Type B pancreatic cell (in vitro differentiated cells): ENCODE data around the gene BCL3. TPM values are rescaled to one million over a fixed set of nuclear protein-coding genes. Genes with fewer than 3 reads are reported as not detected.

ENCODE experiments used
- DNase-seq: peaks from one replicate; pipeline ENCODE4 v3.0.0; 2021; ENCODE audit warnings: mixed read lengths; ENCODE audit not compliant: unreplicated experiment; ENCODE audit errors: extremely low spot score
- H3K27ac Mint-ChIP-seq: 2 replicates; pipeline ENCODE4 v1.8.0; 2021; ENCODE audit warnings: mild to moderate bottlenecking, mixed read lengths
- H3K27me3 Mint-ChIP-seq: 2 replicates; pipeline ENCODE4 v1.8.0; 2021; ENCODE audit warnings: mixed read lengths
- H3K36me3 Mint-ChIP-seq: 2 replicates; pipeline ENCODE4 v1.8.0; 2021; ENCODE audit warnings: mixed read lengths
- H3K4me1 Mint-ChIP-seq: one replicate; pipeline ENCODE4 v1.8.0; 2021; ENCODE audit warnings: mixed read lengths; ENCODE audit not compliant: unreplicated experiment
- H3K4me3 Mint-ChIP-seq: 2 replicates; pipeline ENCODE4 v1.8.0; 2021; ENCODE audit warnings: mild to moderate bottlenecking, mixed read lengths
- H3K9me3 Mint-ChIP-seq: 2 replicates; pipeline ENCODE4 v1.8.0; 2021; ENCODE audit warnings: mixed read lengths
- CTCF ChIP-seq: fragments of 200-600 bp; sonication (generic); conservative IDR thresholded peaks from 2 replicates; pipeline ENCODE4 v1.5.0; 2021; ENCODE audit warnings: antibody characterized with exemption, mild to moderate bottlenecking
- microRNA-seq: library from miRNA; unstranded; fragments of <30 nt; microRNA quantifications from one replicate; pipeline ENCODE4, GENCODE V29; 2020
- total RNA-seq: library from RNA; stranded (reverse); gene quantifications from 2 replicates; pipeline ENCODE4 v1.2.1, GENCODE V29; 2021; ENCODE audit warnings: low replicate concordance

Gene BCL3
- total RNA-seq, 1 donor from 2014 or later: 18.9 TPM

GRCh38 chr19:44807162-44807561, 58.7 kb downstream of the BCL3 start:
- peaks cover 3% of the 10 kb centered on the region for H3K27me3 Mint-ChIP-seq
- no peak for TF ChIP-seq CTCF
- H3K4me1 Mint-ChIP-seq: peaks cover 24% of the 10 kb centered on the region
- DNase-seq: no peak
- H3K36me3 Mint-ChIP-seq: no peaks in the 10 kb centered on the region
- no peaks in the 10 kb centered on the region for H3K9me3 Mint-ChIP-seq
- peak overlapping the region; percentile 70 for H3K27ac Mint-ChIP-seq
- peak overlapping the region; percentile 44 for H3K4me3 Mint-ChIP-seq

GRCh38 chr19:44807652-44808462, 59.3 kb downstream of the BCL3 start:
- H3K36me3 Mint-ChIP-seq: no peaks in the 10 kb centered on the region
- no peak for DNase-seq
- peaks cover 24% of the 10 kb centered on the region for H3K4me1 Mint-ChIP-seq
- H3K9me3 Mint-ChIP-seq: no peaks in the 10 kb centered on the region
- peaks cover 3% of the 10 kb centered on the region for H3K27me3 Mint-ChIP-seq
- peak overlapping the region; percentile 84 for H3K4me3 Mint-ChIP-seq
- peak; percentile 68 for TF ChIP-seq CTCF
- H3K27ac Mint-ChIP-seq: peak overlapping the region; percentile 70

GRCh38 chr19:44808463-44809371, 60.2 kb downstream of the BCL3 start, which contains the start of gene BCAM:
BCAM (plus strand) TSS chr19:44809103; CDS start chr19:44809125, 22 bp downstream.
- H3K4me1 Mint-ChIP-seq: peaks cover 24% of the 10 kb centered on the region
- peak within 1 kb of the TSS; percentile 72 for H3K27ac Mint-ChIP-seq
- H3K27me3 Mint-ChIP-seq: peaks cover 3% of the 10 kb centered on the region
- H3K36me3 Mint-ChIP-seq: peaks cover 2% of the 10 kb centered on the region
- peak; percentile 79 for DNase-seq
- TF ChIP-seq CTCF: no peak
- H3K9me3 Mint-ChIP-seq: no peaks in the 10 kb centered on the region
- H3K4me3 Mint-ChIP-seq: peak within 1 kb of the TSS; percentile 84

Small RNA genes within 50 kb of the gene (microRNA-seq; reads per million reads assigned to microRNA genes)
- gene MIR8085: not detected

Other genes with a start within 250 kb of the BCL3 start
- 11.3 and 12.4 TPM in 2 replicates for gene ZNF180, start 248.2 kb upstream of the BCL3 start, total RNA-seq
- gene CEACAM20, start 219.0 kb upstream of the BCL3 start, total RNA-seq: 2.3 TPM in 1 of 2 replicates, not detected in the other
- 0.93 TPM in 1 of 2 replicates, not detected in the other for gene IGSF23, start 135.1 kb upstream of the BCL3 start, total RNA-seq
- 29.7 and 38.6 TPM in 2 replicates for gene PVR, start 104.8 kb upstream of the BCL3 start, total RNA-seq
- gene CEACAM19, start 77.2 kb upstream of the BCL3 start, total RNA-seq: 6.1 and 6.3 TPM in 2 replicates
- gene CEACAM16, start 49.6 kb upstream of the BCL3 start, total RNA-seq: not detected in 2 replicates
- 13.9 and 37.7 TPM in 2 replicates for gene CBLC, start 29.2 kb downstream of the BCL3 start, total RNA-seq
- 105 and 124 TPM in 2 replicates for gene BCAM, start 60.4 kb downstream of the BCL3 start, total RNA-seq
- 123 and 203 TPM in 2 replicates for gene NECTIN2, start 97.6 kb downstream of the BCL3 start, total RNA-seq
- 75.1 and 77.8 TPM in 2 replicates for gene TOMM40, start 142.5 kb downstream of the BCL3 start, total RNA-seq
- 168 and 209 TPM in 2 replicates for gene APOE, start 157.1 kb downstream of the BCL3 start, total RNA-seq
- gene APOC1, start 165.9 kb downstream of the BCL3 start, total RNA-seq: 76.3 and 145 TPM in 2 replicates
- gene APOC4, start 193.5 kb downstream of the BCL3 start, total RNA-seq: not detected in 2 replicates
- gene APOC2, start 197.3 kb downstream of the BCL3 start, total RNA-seq: 0.98 TPM in 1 of 2 replicates, not detected in the other
- 102 and 104 TPM in 2 replicates for gene CLPTM1, start 206.7 kb downstream of the BCL3 start, total RNA-seq